CD4-positive, alpha-beta T cell treated with Interleukin-15 for 4 hours (primary cell): ENCODE results near the gene AKIP1.

Source experiments
- DNase-seq: peaks from one replicate; pipeline ENCODE4 v3.0.0-alpha.2; 2020; ENCODE audit warnings: low spot score

Gene AKIP1

DNA sequence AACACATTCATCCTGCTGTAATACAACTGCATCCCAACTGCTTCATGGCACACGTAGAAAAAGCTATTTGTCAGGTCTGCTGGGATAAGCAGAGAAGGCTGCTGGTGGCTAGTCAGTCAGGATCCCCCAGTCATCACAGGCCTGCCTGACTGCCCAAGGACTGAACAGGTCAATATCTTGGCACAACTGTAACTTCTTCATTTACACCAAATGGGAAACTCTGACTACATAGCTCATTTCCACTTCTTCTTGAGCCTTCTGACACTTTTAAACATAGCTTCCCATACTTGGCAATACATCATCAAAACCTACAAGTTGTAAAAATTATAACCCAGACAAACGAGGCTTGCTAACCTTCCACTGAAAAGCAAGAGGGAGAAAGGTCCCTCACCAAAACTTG is 50.4 kb downstream of the AKIP1 start:
- no peak for DNase-seq

DNA sequence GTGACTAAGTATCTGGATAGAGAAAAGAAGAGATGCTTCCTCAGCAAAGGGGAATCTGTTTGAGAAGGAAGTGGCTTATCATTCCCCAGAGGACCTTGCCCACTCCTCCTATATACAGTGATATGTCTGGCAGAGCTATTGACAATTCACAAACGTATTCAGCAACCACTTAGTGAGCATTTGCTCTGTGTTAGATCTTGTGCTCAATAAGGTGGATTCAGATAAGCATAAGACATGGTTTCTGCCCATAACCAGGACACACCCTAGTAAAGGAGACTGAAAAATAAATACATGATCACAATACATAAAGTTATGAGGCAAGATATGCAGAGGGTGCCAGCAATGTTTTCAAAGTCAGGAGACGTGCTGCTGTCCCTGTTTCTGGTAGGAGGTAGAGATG is 51.9 kb downstream of the AKIP1 start:
- no peak for DNase-seq

DNA sequence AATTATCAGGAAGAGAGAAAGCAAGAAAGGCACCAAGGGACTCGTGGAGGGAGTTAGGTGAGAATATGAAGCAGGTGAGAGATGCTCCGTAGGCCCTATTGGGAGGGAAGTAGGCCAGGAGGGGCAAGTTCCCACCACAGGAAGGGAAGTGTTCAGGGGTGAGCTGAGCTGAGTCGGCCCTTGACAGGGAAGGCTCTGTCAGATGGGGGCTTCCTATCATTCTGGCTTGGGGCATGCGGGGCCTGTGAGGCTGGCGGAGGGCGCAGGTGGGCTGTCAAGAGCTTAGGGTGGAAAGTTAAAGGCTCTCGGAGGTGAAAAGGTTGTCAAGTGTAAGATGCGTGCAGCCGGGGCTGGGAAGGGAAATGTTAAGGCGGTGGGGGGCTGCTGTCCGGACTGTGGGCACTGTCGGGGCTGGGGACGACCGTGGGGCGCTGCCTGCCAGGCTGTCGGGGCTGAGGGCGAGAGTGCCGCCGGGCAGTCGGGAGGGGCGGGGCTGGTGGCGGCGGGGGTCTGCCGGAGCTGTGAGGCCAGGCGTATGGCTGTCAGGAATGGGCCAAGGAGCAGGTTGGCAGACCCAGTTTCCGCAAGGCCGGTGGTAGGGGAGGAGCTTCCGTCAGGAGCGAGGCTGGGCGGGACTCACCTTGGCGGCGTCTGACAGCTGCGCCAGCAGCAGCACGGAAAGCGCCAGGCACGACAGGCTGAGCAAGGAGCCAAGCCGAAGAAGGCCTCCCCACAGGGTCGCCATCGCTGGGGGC is 52.8 kb downstream of the AKIP1 start:
- peak; percentile 72 for DNase-seq

DNA sequence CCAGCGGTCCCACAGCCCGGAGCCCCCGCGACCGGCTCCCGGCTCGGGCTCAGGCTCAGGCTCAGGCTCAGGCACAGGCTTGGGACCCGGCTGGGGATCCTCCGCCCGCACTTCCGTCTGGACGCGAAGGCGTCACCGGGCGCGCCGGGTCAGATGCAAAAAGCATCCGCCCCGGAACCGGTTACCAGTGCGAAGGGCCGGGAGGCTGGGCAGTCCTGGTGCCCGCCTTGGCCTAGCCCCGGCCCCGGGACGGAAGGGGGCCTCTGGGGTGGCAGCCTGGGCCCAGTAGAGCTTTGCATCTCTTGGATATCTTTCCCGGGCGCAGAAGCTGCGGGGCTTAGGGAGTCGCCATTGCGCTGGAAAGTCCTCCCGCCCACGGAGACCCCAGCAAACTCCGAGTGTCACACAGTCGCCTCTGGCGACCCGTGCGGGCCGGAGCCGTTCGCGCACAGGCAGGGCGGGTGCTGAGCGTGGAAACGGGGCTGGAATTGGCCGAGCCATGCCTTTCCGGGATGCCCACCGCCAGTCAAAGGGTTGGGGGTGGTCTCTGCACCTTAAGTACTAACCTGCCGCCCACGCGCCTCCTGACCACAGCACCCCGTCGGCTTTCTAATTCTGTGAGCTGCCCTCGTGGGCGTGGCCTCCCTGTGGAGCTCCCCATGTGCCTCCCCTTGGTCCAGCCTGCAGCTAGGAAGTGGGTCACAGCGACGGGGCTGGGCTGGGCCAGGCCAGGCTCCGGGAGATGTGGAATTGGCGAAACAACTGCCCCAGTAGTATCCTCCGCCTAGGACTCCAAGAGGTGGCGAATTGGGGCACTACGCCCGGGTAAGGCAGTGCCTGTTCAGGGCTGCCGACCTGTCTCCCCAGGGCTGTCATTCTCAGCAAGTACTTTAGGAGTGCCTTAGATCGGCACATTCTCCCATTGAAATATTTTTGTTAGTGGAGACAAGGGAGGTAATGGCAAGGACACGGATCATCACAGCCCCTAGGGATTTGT is 53.6 kb downstream of the AKIP1 start, which contains the start of gene TMEM9B:
Gene TMEM9B (minus strand): TSS at position 119 of the 997 bp plus-strand sequence. CDS start 129 bp downstream, outside the sequence.
- peak; percentile 73 for DNase-seq

DNA sequence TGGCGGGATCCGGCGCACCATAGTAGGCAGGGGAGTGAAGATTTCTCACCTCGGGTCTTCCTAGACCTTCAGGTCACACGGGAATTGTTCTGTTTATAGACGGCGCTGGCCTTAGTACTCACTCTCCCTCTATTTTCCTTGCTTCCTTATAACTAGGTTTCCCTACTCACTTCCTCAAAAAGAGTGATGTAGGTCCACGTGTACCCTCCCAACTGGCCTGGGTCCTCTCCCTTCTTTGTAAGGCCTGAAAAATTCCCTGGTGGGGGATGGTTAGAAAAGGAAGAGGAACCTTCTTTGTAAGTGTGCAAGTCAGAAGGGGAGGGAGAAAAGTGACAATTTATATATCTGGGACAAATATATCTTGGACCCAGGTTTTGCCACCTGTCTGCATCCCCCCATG is 56.2 kb downstream of the AKIP1 start:
- DNase-seq = no peak
